ENCODE results near the gene SARS2. TPM values are rescaled to one million over a fixed set of nuclear protein-coding genes. Genes with fewer than 3 reads are reported as not detected.

Gene SARS2
- total RNA-seq, 1 experiment from 2014 or later: 74.7 TPM

- no peak overlapping the region for H3K4me3 Mint-ChIP-seq
- H3K36me3 Mint-ChIP-seq: no peaks in the 10 kb centered on the region
- H3K27me3 Mint-ChIP-seq (ENCODE audit: low read depth): no peaks in the 10 kb centered on the region; the same call in 1 of the 2 replicates
- CTCF ChIA-PET: interaction anchor here (0.6 kb wide), 1 partner anchor 106 kb away, joined by 3 read pairs; no protein-coding TSS in a partner anchor
- no peak for ATAC-seq
- POLR2A ChIA-PET: no interaction called here
- DNase-seq (ENCODE audit: low spot score): no peak
- H3K27ac Mint-ChIP-seq: no peak overlapping the region
- no peaks in the 10 kb centered on the region for H3K9me3 Mint-ChIP-seq
- no peaks in the 10 kb centered on the region for H3K4me1 Mint-ChIP-seq
- no peak for TF ChIP-seq PRDM15 (CRISPR knock-in tag; IDR thresholded peaks at IDR 0.05)
- TF ChIP-seq, protein P1, sequence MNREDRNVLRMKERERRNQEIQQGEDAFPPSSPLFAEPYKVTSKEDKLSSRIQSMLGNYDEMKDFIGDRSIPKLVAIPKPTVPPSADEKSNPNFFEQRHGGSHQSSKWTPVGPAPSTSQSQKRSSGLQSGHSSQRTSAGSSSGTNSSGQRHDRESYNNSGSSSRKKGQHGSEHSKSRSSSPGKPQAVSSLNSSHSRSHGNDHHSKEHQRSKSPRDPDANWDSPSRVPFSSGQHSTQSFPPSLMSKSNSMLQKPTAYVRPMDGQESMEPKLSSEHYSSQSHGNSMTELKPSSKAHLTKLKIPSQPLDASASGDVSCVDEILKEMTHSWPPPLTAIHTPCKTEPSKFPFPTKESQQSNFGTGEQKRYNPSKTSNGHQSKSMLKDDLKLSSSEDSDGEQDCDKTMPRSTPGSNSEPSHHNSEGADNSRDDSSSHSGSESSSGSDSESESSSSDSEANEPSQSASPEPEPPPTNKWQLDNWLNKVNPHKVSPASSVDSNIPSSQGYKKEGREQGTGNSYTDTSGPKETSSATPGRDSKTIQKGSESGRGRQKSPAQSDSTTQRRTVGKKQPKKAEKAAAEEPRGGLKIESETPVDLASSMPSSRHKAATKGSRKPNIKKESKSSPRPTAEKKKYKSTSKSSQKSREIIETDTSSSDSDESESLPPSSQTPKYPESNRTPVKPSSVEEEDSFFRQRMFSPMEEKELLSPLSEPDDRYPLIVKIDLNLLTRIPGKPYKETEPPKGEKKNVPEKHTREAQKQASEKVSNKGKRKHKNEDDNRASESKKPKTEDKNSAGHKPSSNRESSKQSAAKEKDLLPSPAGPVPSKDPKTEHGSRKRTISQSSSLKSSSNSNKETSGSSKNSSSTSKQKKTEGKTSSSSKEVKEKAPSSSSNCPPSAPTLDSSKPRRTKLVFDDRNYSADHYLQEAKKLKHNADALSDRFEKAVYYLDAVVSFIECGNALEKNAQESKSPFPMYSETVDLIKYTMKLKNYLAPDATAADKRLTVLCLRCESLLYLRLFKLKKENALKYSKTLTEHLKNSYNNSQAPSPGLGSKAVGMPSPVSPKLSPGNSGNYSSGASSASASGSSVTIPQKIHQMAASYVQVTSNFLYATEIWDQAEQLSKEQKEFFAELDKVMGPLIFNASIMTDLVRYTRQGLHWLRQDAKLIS (CRISPR knock-in tag; IDR thresholded peaks at IDR 0.05; ENCODE audit: borderline replicate concordance): no peak
- TF ChIP-seq, protein P2, sequence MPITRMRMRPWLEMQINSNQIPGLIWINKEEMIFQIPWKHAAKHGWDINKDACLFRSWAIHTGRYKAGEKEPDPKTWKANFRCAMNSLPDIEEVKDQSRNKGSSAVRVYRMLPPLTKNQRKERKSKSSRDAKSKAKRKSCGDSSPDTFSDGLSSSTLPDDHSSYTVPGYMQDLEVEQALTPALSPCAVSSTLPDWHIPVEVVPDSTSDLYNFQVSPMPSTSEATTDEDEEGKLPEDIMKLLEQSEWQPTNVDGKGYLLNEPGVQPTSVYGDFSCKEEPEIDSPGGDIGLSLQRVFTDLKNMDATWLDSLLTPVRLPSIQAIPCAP (CRISPR knock-in tag; IDR thresholded peaks at IDR 0.05): no peak
- no peak for TF ChIP-seq RELA (CRISPR knock-in tag; IDR thresholded peaks at IDR 0.05; ENCODE audit: borderline replicate concordance)
- no peak for TF ChIP-seq ZNF317 (CRISPR knock-in tag; IDR thresholded peaks at IDR 0.05; ENCODE audit: borderline replicate concordance, low read depth)
- no peak for TF ChIP-seq NR2C2 (CRISPR knock-in tag; IDR thresholded peaks at IDR 0.05)
- TF ChIP-seq MXD4 (CRISPR knock-in tag; IDR thresholded peaks at IDR 0.05; ENCODE audit: borderline replicate concordance): no peak
Observed at GRCh38 chr19:38890686-38891085, 39.9 kb downstream of the SARS2 start.

DNA sequence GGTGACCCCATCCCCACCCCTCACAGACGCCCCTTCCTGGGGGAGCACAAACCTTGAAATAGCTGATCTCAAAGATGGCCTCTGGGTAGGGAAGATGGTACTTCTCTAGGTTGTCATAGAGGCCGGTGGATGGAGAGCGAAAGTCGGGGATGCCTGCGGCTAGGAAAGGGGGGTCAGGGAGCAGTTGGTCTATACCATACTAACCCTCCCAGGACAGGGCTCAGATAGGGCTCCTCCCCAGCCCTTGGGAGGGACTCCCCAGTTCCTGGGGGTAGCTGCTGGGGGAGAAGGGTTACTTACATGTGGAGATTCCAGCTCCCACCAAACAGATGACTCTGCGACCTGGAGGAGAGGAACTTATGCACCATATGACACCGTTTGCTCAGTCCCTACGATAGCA, 40.8 kb downstream of the SARS2 start:
- ATAC-seq: no peak
- no peaks in the 10 kb centered on the region for H3K9me3 Mint-ChIP-seq
- no peak overlapping the region for H3K4me3 Mint-ChIP-seq
- H3K36me3 Mint-ChIP-seq: no peaks in the 10 kb centered on the region
- ChIA-PET CTCF (interaction anchor here (0.7 to 1.0 kb wide), 3 partner anchors 10 to 43 kb away, joined by 3 to 4 read pairs (median 4); partner anchors contain the start of genes MRPS12, NFKBIB and SARS2), POLR2A (no interaction called here)
- H3K27me3 Mint-ChIP-seq (ENCODE audit: low read depth): no peaks in the 10 kb centered on the region
- TF ChIP-seq, protein P3, sequence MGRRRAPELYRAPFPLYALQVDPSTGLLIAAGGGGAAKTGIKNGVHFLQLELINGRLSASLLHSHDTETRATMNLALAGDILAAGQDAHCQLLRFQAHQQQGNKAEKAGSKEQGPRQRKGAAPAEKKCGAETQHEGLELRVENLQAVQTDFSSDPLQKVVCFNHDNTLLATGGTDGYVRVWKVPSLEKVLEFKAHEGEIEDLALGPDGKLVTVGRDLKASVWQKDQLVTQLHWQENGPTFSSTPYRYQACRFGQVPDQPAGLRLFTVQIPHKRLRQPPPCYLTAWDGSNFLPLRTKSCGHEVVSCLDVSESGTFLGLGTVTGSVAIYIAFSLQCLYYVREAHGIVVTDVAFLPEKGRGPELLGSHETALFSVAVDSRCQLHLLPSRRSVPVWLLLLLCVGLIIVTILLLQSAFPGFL (CRISPR knock-in tag; IDR thresholded peaks at IDR 0.05; ENCODE audit: borderline replicate concordance): no peak
- TF ChIP-seq CDX4 (CRISPR knock-in tag; IDR thresholded peaks at IDR 0.05; ENCODE audit: borderline replicate concordance) (no peak), FOXP4 (CRISPR knock-in tag; IDR thresholded peaks at IDR 0.05) (no peak), AR (CRISPR knock-in tag; IDR thresholded peaks at IDR 0.05) (no peak)
- H3K4me1 Mint-ChIP-seq: no peaks in the 10 kb centered on the region
- DNase-seq (ENCODE audit: low spot score): no peak
- no peak overlapping the region for H3K27ac Mint-ChIP-seq

Data from WTC11 (cell line).